Loucy (cell line): ENCODE data around the gene CAPN2.

Experiments
- EZH2phosphoT487 ChIP-seq: fragments of 200-600 bp; IDR thresholded peaks from 2 replicates; pipeline ENCODE4 v1.6.1; 2018; ENCODE audit warnings: antibody characterized with exemption, mild to moderate bottlenecking, moderate library complexity, borderline replicate concordance
- TF ChIP-seq, protein P1 (sequence below): fragments of 200-600 bp; sonication (generic); conservative IDR thresholded peaks from 2 replicates; pipeline ENCODE4 v1.5.1; 2014; ENCODE audit warnings: mild to moderate bottlenecking, antibody characterized with exemption, low read length

DNA sequence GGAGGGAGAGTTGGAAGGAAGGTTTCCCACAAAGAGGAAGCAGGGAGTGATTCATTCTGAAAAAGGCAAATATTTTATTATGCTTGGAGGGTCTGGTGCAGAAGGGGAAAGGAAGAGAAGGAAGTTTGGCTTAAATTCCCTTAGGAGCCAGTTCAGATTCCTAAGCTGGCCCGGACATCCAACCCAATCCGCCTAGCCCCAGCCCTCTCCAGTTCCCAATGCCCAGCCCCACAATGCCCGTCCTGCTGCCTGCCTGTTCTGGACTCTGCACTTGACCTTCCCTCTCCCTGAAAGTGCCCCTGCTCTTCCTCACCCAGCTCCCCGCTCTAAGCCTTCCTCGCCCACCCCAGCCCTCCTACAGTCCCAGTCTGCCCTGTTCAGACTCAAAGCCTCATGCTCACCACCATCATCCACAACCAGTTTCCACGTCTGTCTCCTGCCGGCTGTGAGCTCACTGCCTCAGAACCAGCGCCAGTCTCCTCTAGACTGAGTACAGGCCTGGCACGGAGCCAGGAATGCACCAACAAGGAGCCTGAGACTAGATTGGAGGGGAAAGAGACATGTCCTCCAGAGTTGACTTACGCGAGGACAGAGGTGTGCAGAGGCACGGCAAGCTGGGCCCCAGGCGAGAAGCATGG is 18.9 kb downstream of the CAPN2 start:
- TF ChIP-seq, protein P1, sequence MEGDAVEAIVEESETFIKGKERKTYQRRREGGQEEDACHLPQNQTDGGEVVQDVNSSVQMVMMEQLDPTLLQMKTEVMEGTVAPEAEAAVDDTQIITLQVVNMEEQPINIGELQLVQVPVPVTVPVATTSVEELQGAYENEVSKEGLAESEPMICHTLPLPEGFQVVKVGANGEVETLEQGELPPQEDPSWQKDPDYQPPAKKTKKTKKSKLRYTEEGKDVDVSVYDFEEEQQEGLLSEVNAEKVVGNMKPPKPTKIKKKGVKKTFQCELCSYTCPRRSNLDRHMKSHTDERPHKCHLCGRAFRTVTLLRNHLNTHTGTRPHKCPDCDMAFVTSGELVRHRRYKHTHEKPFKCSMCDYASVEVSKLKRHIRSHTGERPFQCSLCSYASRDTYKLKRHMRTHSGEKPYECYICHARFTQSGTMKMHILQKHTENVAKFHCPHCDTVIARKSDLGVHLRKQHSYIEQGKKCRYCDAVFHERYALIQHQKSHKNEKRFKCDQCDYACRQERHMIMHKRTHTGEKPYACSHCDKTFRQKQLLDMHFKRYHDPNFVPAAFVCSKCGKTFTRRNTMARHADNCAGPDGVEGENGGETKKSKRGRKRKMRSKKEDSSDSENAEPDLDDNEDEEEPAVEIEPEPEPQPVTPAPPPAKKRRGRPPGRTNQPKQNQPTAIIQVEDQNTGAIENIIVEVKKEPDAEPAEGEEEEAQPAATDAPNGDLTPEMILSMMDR: no peak
- TF ChIP-seq EZH2phosphoT487: no peak
